AG09309 (cell line): ENCODE measurements around the gene SAXO1.
A peak's percentile ranks its signal among the peaks of the same experiment; 100 is the strongest.

Experiments used
- DNase-seq: peaks from one replicate; pipeline ENCODE4 v3.0.0-alpha.2; 2010; ENCODE audit warnings: low read depth
- H3K4me3 ChIP-seq: 2 replicates; pipeline ENCODE4 v1.5.1; 2011; ENCODE audit warnings: mild to moderate bottlenecking, low read depth, low read length, moderate library complexity; ENCODE audit not compliant: control insufficient read depth
- TF ChIP-seq, protein P1 (sequence below): IDR thresholded peaks from 2 replicates; pipeline ENCODE4 v1.5.1; 2011; ENCODE audit warnings: mild to moderate bottlenecking, low read depth, low read length, inconsistent platforms; ENCODE audit not compliant: insufficient read depth, control insufficient read depth; ENCODE audit errors: missing control alignments

The SAXO1 gene

DNA sequence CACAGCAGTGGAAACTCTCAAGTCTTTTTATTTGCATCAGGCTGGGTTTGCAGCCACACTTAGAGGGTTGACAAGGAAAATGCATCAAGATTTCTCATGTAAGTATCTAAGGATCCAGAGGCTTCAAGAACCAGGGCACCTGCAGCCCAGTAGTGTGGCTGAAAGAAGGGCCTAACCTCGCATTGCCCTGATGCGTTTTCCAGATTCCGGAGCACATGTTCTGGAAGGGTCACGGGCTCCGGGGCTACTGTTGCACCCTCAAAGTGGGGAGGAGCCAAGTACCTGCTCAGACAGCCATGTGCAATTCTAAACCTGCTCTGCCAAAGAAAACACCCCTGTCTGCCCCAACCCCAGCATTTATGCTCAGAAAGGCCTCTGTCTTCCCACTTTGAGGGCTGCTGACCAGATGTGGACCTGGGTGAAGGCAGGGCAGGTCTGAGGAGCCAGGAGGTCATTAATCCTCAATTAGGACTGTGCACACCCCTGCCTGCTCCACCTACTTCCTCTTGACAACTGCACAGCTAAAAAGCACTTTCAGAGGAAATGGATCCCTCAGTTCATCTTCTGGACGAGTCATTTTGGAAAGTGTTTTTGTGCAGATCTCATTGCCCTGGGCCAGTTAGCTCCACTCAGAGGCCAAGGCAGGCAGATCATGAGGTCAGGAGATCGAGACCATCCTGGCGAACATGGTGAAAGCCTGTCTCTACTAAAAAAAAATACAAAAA is 110.7 kb downstream of the SAXO1 start:
- TF ChIP-seq, protein P1, sequence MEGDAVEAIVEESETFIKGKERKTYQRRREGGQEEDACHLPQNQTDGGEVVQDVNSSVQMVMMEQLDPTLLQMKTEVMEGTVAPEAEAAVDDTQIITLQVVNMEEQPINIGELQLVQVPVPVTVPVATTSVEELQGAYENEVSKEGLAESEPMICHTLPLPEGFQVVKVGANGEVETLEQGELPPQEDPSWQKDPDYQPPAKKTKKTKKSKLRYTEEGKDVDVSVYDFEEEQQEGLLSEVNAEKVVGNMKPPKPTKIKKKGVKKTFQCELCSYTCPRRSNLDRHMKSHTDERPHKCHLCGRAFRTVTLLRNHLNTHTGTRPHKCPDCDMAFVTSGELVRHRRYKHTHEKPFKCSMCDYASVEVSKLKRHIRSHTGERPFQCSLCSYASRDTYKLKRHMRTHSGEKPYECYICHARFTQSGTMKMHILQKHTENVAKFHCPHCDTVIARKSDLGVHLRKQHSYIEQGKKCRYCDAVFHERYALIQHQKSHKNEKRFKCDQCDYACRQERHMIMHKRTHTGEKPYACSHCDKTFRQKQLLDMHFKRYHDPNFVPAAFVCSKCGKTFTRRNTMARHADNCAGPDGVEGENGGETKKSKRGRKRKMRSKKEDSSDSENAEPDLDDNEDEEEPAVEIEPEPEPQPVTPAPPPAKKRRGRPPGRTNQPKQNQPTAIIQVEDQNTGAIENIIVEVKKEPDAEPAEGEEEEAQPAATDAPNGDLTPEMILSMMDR = no peak
- no peak overlapping the region for H3K4me3 ChIP-seq
- no peak for DNase-seq

DNA sequence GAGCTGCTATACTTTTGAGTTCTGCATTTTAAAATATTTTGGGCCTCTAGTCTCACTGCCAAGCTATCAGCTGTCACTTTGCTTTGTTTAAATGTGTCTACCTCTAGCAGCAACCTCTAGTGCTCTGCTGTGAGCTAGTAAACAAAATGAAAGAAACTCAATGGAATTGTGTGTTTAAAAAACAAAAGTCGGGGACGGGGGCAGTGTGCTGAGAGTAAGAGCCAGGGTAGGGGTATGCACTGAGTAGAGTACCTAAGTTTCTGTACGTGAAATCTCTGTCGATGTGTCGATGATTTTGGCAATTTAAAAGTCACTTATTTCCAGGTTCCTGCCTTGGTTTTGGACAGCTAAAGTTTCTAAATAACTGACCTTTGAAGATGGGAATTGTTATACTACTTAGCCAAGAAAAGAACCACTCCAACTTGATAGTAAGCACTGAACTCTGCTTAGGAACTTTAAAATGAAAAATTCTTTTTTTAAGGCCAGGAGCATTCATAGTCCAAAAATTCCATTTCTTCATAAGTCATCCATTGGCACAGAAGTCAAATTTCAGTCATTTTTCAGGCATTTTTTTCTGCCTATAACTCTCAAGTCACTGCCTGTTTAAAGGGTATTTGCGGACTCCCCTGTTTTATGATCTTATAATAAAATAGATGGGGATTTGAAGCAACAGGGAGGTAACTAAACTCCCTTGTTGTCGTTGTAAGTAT is 111.5 kb downstream of the SAXO1 start:
- TF ChIP-seq, protein P1 = no peak
- peak; percentile 59 for DNase-seq
- no peak overlapping the region for H3K4me3 ChIP-seq

DNA sequence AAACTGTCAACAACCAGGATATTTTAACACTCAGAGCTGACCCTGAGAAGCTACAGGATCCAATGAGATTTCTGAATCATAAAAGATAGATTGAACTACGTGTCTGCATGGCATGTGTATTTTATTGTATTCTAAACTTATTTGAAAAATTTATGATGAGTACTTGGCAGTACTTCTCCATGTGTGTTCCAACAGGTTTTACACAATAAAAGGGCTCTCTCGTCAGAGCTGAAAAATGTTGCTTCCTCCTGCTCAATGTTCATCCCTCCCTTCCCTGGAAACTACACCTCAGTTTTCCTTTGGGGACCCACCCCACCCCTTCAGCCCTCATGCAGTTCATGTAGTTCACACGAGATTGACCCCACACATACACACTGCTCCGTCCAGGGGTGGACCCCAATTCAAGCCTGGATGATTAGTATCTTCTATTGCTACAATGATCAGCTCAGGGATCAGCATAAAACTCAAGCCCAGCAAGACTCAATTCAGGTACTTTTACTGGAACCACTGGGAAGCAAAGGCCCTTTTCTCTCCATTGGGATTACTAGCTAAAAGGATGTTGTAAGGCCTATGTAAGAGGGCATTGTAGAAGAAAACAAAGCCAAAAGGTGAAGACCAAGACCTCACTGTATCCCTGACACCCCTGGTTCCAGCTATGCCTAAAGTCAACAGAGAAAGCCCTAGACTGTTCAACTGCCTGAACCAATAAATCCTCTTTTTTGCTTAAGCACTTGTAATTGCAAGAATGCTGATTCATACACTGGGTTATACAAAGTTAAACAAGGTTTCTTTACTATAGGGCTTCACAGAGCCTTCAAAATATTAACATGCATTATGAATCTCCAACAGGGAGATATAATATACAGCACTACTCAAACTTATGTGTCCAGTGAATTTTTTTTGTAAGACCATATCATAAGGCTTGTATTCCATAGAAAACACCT is 112.6 kb downstream of the SAXO1 start:
- DNase-seq = no peak
- H3K4me3 ChIP-seq = no peak overlapping the region
- TF ChIP-seq, protein P1 = no peak

DNA sequence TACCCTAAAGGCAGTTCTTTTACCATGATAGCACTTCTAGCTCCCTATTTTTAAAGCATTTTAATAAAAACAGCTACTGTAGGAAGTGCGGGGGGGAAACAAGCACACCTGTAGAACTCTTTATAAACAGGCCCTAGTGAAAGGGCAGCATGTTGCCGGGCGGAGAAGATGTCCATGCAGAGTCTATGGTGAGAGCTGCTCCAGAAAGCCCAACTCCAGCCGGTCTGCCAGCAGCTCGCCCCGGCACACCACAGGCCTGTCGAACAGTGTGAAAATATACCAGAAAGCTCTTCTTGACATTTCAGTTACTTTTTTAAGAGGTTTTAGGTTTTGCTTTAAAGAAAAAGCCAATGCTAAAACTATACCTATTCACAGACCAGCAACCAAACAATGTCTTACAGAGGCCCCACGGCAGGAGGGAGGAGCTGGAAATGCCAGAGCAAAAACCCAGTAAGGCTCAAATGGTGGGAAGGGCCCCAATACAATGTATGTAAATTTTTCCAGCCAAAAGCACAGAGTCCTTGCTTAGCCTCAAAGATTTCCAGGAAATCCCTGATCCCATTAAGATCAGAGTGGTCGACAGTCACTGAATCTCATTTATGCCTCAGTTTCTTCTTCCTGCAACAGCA is 121.2 kb downstream of the SAXO1 start:
- TF ChIP-seq, protein P1 = no peak
- no peak overlapping the region for H3K4me3 ChIP-seq
- no peak for DNase-seq

DNA sequence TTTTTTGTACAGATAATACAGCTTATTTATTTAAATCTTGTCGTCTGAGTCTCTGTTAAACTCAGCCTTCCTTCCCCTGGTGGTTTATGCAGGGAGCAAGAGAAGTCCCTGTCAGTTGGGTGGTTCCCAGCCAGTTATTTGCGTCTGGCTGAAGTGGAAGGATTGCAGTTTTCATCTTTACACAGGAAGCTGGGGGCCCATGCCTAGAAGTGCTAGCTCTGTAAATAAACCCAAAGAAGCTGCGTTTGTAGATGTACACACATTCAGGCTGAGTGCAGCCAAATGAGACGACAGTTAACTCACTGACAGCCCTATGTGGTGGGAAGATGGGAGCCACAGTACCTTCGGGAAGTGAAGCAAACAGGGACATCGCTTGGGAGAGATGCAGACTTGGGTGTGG is 122.1 kb downstream of the SAXO1 start:
- TF ChIP-seq, protein P1 = no peak
- H3K4me3 ChIP-seq = no peak overlapping the region
- DNase-seq = no peak

DNA sequence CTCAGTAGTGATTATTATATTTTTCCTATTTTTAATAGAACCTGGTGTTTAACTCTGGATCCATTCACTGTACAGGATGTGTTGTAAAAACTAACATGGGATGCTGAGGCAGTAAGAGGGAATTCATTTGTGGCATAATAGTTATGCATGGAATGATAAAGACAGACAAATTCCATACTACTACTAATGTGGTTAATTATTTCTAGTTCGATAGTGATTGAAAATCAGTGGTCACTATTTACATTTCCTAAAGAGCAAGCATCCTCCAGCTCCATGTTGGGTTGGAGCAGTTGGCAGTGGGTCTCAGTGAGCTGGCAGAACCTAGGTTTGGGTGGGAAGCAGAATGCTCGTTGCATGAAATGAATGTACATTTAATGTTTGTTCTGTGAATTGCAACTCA is 122.6 kb downstream of the SAXO1 start:
- TF ChIP-seq, protein P1 = no peak
- H3K4me3 ChIP-seq = no peak overlapping the region
- no peak for DNase-seq
